Prostate gland (tissue), 2 donors: ENCODE measurements around the gene CFAP54. TPM values are rescaled to one million over a fixed set of nuclear protein-coding genes. Genes with fewer than 3 reads are reported as not detected.
"Not testable (repeated sequence)": the region's sequence is repeated elsewhere in the genome, so short reads cannot be mapped to it uniquely, and the experiment has no call there.

Experiments used
- DNase-seq: peaks from one replicate; pipeline ENCODE4 v3.0.0-alpha.2; 2019; ENCODE audit warnings: low spot score
- H3K27ac ChIP-seq, 2 donors: fragments of 200-600 bp; sonication (generic); 2 replicates each; pipeline ENCODE4 v1.5.1; 2017 to 2019
- H3K27me3 ChIP-seq: fragments of 200-600 bp; sonication (generic); replicated peaks from 2 replicates; pipeline ENCODE4 v1.5.1; 2019; ENCODE audit not compliant: insufficient read depth
- H3K36me3 ChIP-seq, 2 donors: fragments of 200-600 bp; sonication (generic); 1 replicate in 1 of 2; 2 replicates in 1 of 2; pipeline versions ENCODE4 v1.5.1 to v1.8.1; 2017 to 2019
- H3K4me1 ChIP-seq: fragments of 200-600 bp; sonication (generic); replicated peaks from 2 replicates; pipeline ENCODE4 v1.5.1; 2019
- H3K4me3 ChIP-seq, 2 donors: fragments of 200-600 bp; sonication (generic); 2 replicates each; pipeline ENCODE4 v1.5.1; 2017 to 2019
- H3K9me3 ChIP-seq: fragments of 200-600 bp; sonication (generic); 2 replicates; pipeline ENCODE4 v1.5.1; 2017
- CTCF ChIP-seq, 4 experiments: fragments of 200-600 bp in 2 of 4; fragments of 450-650 bp in 2 of 4; sonication (generic) in 2 of 4; IDR thresholded peaks; 1 replicate in 3 of 4; 2 replicates in 1 of 4; pipeline ENCODE4 v1.5.1; 2016 to 2019; ENCODE audit warnings: antibody characterized with exemption in 4 of 4, mild to moderate bottlenecking in 2 of 4, moderate library complexity in 2 of 4
- POLR2A ChIP-seq: fragments of 450-650 bp; IDR thresholded peaks from one replicate; pipeline ENCODE4 v1.6.1; 2016; ENCODE audit warnings: antibody characterized with exemption, mild to moderate bottlenecking
- POLR2AphosphoS5 ChIP-seq: sonication (generic); formaldehyde crosslinking; IDR thresholded peaks from one replicate; pipeline ENCODE4 v1.6.1; 2017; ENCODE audit warnings: antibody characterized with exemption
- WGBS: methylation state at CpG from one replicate; pipeline ENCODE4 v1.1.5; 2018; 5-methylcytosine and 5-hydroxymethylcytosine counted together
- intact Hi-C: fragments of 100-400 bp; cut with DNase I; formaldehyde crosslinking; loops from one replicate; pipeline ENCODE4 v1.14.2; 2022
- total RNA-seq, 2 donors: library from RNA; depleted of rRNA; stranded (reverse); fragments of >200 nt; gene quantifications; one replicate each; pipeline ENCODE4 v1.1.0, GENCODE V29; 2016

CFAP54 gene
- total RNA-seq, 2 donors from 2014 or later: 0.68 to 2.3 TPM

- no peaks in the 10 kb centered on the region for H3K9me3 ChIP-seq
- intact Hi-C loops: loop anchor here (10.0 kb wide), 1 partner anchor 729 kb away; no protein-coding TSS in a partner anchor
These were observed 96.6 kb downstream of the CFAP54 start for GRCh38 chr12:96585977-96586376.

GRCh38 chr12:96587691-96588090 lies 98.3 kb downstream of the CFAP54 start:
- Histone ChIP-seq H3K4me3 (no peak overlapping the region), H3K4me1 (no peaks in the 10 kb centered on the region), H3K27me3 (no peaks in the 10 kb centered on the region), H3K27ac (no peak overlapping the region), H3K9me3 (no peaks in the 10 kb centered on the region), H3K36me3 (no peaks in the 10 kb centered on the region)
- TF ChIP-seq CTCF (IDR thresholded peaks at IDR 0.05) (no peak), POLR2AphosphoS5 (no peak), POLR2A (no peak)
- WGBS: 48% methylated on average over 2 of the region's 2 CpGs
- no peak for DNase-seq
- intact Hi-C loops: loop anchor here (10.0 kb wide), 1 partner anchor 727 kb away; no protein-coding TSS in a partner anchor

More at GRCh38 chr12:96585977-96586376, 96.6 kb downstream of the CFAP54 start:
- Histone ChIP-seq H3K4me1 (no peaks in the 10 kb centered on the region), H3K27ac (no peak overlapping the region), H3K27me3 (no peaks in the 10 kb centered on the region), H3K36me3 (no peaks in the 10 kb centered on the region), H3K4me3 (no peak overlapping the region)
- 87% methylated on average over 1 of the region's 1 CpG for WGBS
- TF ChIP-seq POLR2A (no peak), CTCF (IDR thresholded peaks at IDR 0.05) (no peak), POLR2AphosphoS5 (no peak)
- DNase-seq: no peak

DNA sequence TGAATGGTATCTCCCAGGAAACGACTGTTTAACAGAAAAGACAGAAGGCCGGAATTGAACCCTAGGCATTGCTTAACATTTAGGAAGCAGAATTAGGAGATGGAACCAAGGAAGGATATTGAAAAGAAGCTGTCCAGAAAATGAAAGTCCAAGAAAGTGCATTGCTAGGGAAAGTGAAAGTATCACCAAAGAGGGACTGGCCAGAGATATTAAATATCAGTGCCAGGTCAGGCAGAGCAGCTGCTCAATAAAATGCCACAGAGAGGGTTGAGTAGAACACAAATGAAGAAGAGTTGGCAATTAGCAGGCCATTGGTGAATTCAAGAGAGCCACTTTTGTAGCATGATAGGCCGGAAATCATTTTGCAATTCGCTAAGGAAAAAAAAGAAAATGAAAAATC lies 101.6 kb downstream of the CFAP54 start:
- no peak for DNase-seq
- intact Hi-C loops: no loop called here
- WGBS: 70% methylated on average over 4 of the region's 4 CpGs
- no peaks in the 10 kb centered on the region for H3K9me3 ChIP-seq
- no peak for TF ChIP-seq POLR2AphosphoS5
- no peak for TF ChIP-seq POLR2A
- no peak for TF ChIP-seq CTCF (IDR thresholded peaks at IDR 0.05)
- H3K4me1 ChIP-seq: no peaks in the 10 kb centered on the region
- H3K4me3 ChIP-seq: no peak overlapping the region
- no peaks in the 10 kb centered on the region for H3K27me3 ChIP-seq
- H3K27ac ChIP-seq: no peak overlapping the region
- no peaks in the 10 kb centered on the region for H3K36me3 ChIP-seq

GRCh38 chr12:96604374-96604773 lies 115.0 kb downstream of the CFAP54 start:
- WGBS: 100% methylated on average over 3 of the region's 3 CpGs
- H3K27ac ChIP-seq, H3K9me3 ChIP-seq, H3K4me3 ChIP-seq, H3K36me3 ChIP-seq, DNase-seq, intact Hi-C loops, H3K27me3 ChIP-seq, H3K4me1 ChIP-seq: not testable (repeated sequence)

- Histone ChIP-seq H3K27me3 (peaks cover 3% of the 10 kb centered on the region), H3K4me3 (no peak overlapping the region), H3K27ac (no peak overlapping the region), H3K9me3 (no peaks in the 10 kb centered on the region), H3K4me1 (no peaks in the 10 kb centered on the region), H3K36me3 (no peaks in the 10 kb centered on the region)
- TF ChIP-seq POLR2AphosphoS5 (no peak), POLR2A (no peak), CTCF (IDR thresholded peaks at IDR 0.05) (no peak)
- WGBS: 96% methylated on average over 2 of the region's 2 CpGs
- DNase-seq: no peak
- intact Hi-C loops: no loop called here
These were observed 116.3 kb downstream of the CFAP54 start for GRCh38 chr12:96605684-96606083.
